ENCODE measurements around the gene ZNF467. TPM values are rescaled to one million over a fixed set of nuclear protein-coding genes. Genes with fewer than 3 reads are reported as not detected.

The ZNF467 gene
- total RNA-seq, 1 experiment from 2014 or later, result 3.5 TPM

DNA sequence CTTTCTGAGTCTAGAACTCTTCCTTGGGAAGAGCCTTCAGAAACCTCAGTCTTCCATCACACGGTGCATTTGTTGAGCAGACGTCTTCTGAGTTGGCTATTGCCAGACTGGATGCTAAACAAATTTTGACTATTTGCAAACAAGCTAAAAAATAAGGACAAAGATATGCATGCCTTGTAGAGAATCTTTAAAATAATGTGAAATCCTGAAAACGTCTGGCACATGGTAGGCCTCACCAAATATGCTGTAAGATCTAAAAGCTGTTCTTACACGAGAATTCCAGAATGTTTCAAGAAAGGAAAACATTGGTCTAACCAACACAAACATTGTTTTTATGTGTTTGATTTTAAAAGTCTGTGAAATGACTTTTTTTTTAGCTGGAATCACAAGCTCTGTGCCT lies 11.3 kb downstream of the ZNF467 start:
- no peaks in the 10 kb centered on the region for H3K36me3 ChIP-seq (ENCODE audit: insufficient read depth, low read length, poor library complexity, severe bottlenecking)
- CTCF ChIA-PET, result no interaction called here
- DNase-seq (ENCODE audit: low spot score), result no peak
- BruUV-seq (replicated peaks), result no TSS peak
- TF ChIP-seq, protein P1, sequence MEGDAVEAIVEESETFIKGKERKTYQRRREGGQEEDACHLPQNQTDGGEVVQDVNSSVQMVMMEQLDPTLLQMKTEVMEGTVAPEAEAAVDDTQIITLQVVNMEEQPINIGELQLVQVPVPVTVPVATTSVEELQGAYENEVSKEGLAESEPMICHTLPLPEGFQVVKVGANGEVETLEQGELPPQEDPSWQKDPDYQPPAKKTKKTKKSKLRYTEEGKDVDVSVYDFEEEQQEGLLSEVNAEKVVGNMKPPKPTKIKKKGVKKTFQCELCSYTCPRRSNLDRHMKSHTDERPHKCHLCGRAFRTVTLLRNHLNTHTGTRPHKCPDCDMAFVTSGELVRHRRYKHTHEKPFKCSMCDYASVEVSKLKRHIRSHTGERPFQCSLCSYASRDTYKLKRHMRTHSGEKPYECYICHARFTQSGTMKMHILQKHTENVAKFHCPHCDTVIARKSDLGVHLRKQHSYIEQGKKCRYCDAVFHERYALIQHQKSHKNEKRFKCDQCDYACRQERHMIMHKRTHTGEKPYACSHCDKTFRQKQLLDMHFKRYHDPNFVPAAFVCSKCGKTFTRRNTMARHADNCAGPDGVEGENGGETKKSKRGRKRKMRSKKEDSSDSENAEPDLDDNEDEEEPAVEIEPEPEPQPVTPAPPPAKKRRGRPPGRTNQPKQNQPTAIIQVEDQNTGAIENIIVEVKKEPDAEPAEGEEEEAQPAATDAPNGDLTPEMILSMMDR (conservative IDR thresholded peaks at IDR 0.05; ENCODE audit: low read depth, low read length), result no peak
- TF ChIP-seq EZH2 (IDR thresholded peaks at IDR 0.05; ENCODE audit: borderline replicate concordance, low read depth, low read length, poor library complexity, severe bottlenecking), result no peak
- H3K27me3 ChIP-seq (replicated peaks; ENCODE audit: insufficient read depth, low read depth, low read length, poor library complexity), result no peaks in the 10 kb centered on the region
- no peaks in the 10 kb centered on the region for H3K9me3 ChIP-seq (ENCODE audit: low read depth, low read length, poor library complexity, severe bottlenecking)
- no peak overlapping the region for H3K4me3 ChIP-seq (ENCODE audit: low read depth, low read length, poor library complexity, severe bottlenecking)
- H3K27ac ChIP-seq (ENCODE audit: low read depth, low read length, poor library complexity, severe bottlenecking), result no peak overlapping the region
- no peaks in the 10 kb centered on the region for H3K4me1 ChIP-seq (ENCODE audit: insufficient read depth, low read length, poor library complexity, severe bottlenecking)
- POLR2A ChIA-PET (ENCODE audit: low non-redundant PET), result no interaction called here
- intact Hi-C loops (cut with micrococcal nuclease; ENCODE audit: unreplicated experiment), result no loop called here

DNA sequence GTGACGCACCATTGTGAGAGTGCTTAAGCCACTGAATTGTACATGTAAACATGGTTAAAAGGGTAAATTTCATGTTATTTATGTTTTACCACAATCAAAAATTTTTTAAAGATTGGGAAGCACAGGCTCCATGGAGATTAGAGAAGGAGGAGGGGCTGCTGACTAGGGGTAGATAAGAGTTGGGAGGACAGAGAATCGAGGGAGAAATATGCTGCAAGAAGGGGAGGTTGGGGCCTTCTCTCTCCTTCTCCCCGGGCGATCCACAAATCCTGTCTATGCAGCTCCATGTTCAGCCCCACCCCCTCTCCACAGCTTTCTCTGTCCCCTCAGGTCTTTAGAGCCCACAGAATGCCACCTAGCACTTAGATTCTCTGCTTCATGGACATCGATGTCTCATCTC lies 12.1 kb downstream of the ZNF467 start:
- DNase-seq (ENCODE audit: low spot score), result no peak
- TF ChIP-seq, protein P1 (conservative IDR thresholded peaks at IDR 0.05; ENCODE audit: low read depth, low read length), result no peak
- TF ChIP-seq EZH2 (IDR thresholded peaks at IDR 0.05; ENCODE audit: borderline replicate concordance, low read depth, low read length, poor library complexity, severe bottlenecking), result no peak
- ChIA-PET CTCF (no interaction called here), POLR2A (ENCODE audit: low non-redundant PET) (no interaction called here)
- intact Hi-C loops (cut with micrococcal nuclease; ENCODE audit: unreplicated experiment), result no loop called here
- no peaks in the 10 kb centered on the region for H3K4me1 ChIP-seq (ENCODE audit: insufficient read depth, low read length, poor library complexity, severe bottlenecking)
- no peak overlapping the region for H3K4me3 ChIP-seq (ENCODE audit: low read depth, low read length, poor library complexity, severe bottlenecking)
- no peaks in the 10 kb centered on the region for H3K9me3 ChIP-seq (ENCODE audit: low read depth, low read length, poor library complexity, severe bottlenecking)
- BruUV-seq (replicated peaks), result no TSS peak
- H3K27ac ChIP-seq (ENCODE audit: low read depth, low read length, poor library complexity, severe bottlenecking), result no peak overlapping the region
- H3K27me3 ChIP-seq (replicated peaks; ENCODE audit: insufficient read depth, low read depth, low read length, poor library complexity), result no peaks in the 10 kb centered on the region
- H3K36me3 ChIP-seq (ENCODE audit: insufficient read depth, low read length, poor library complexity, severe bottlenecking), result no peaks in the 10 kb centered on the region

DNA sequence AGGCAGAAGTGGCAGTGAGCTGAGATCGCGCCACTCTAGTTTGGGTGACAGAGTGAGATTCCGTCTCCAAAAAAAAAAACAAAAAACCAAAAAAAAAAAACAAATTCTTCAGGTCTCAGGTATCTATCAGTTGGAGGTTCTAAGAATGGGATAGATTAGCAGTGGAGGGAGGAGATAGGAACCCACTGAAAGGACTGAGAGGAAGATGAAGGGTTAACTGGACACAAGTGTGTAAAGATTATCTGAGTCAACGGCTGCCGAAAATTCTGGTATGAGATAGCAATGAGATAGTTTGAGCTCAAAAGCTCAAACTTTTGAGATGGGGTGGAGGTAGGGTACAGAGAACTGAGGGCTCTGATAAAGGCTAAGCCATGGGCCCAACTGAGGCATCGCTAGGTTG lies 12.8 kb downstream of the ZNF467 start:
- intact Hi-C loops (cut with micrococcal nuclease; ENCODE audit: unreplicated experiment), result no loop called here
- TF ChIP-seq, protein P1 (conservative IDR thresholded peaks at IDR 0.05; ENCODE audit: low read depth, low read length), result no peak
- no peak for TF ChIP-seq EZH2 (IDR thresholded peaks at IDR 0.05; ENCODE audit: borderline replicate concordance, low read depth, low read length, poor library complexity, severe bottlenecking)
- DNase-seq (ENCODE audit: low spot score), result no peak
- ChIA-PET CTCF (no interaction called here), POLR2A (ENCODE audit: low non-redundant PET) (no interaction called here)
- no TSS peak for BruUV-seq (replicated peaks)
- H3K27me3 ChIP-seq (replicated peaks; ENCODE audit: insufficient read depth, low read depth, low read length, poor library complexity), result no peaks in the 10 kb centered on the region
- H3K4me3 ChIP-seq (ENCODE audit: low read depth, low read length, poor library complexity, severe bottlenecking), result no peak overlapping the region
- no peaks in the 10 kb centered on the region for H3K4me1 ChIP-seq (ENCODE audit: insufficient read depth, low read length, poor library complexity, severe bottlenecking)
- no peaks in the 10 kb centered on the region for H3K9me3 ChIP-seq (ENCODE audit: low read depth, low read length, poor library complexity, severe bottlenecking)
- H3K27ac ChIP-seq (ENCODE audit: low read depth, low read length, poor library complexity, severe bottlenecking), result no peak overlapping the region
- no peaks in the 10 kb centered on the region for H3K36me3 ChIP-seq (ENCODE audit: insufficient read depth, low read length, poor library complexity, severe bottlenecking)
